GM19043 (cell line): ENCODE measurements around the gene ARSK.
A peak's percentile ranks its signal among the peaks of the same experiment; 100 is the strongest.
"Not testable (repeated sequence)": the region's sequence is repeated elsewhere in the genome, so short reads cannot be mapped to it uniquely, and the experiment has no call there.

Experiments used
- ATAC-seq: cut with Tn5 transposase; IDR thresholded peaks from one replicate; pipeline ENCODE4 v1.9.1; 2021; ENCODE audit warnings: low read depth; ENCODE audit not compliant: unreplicated experiment

The ARSK gene

DNA sequence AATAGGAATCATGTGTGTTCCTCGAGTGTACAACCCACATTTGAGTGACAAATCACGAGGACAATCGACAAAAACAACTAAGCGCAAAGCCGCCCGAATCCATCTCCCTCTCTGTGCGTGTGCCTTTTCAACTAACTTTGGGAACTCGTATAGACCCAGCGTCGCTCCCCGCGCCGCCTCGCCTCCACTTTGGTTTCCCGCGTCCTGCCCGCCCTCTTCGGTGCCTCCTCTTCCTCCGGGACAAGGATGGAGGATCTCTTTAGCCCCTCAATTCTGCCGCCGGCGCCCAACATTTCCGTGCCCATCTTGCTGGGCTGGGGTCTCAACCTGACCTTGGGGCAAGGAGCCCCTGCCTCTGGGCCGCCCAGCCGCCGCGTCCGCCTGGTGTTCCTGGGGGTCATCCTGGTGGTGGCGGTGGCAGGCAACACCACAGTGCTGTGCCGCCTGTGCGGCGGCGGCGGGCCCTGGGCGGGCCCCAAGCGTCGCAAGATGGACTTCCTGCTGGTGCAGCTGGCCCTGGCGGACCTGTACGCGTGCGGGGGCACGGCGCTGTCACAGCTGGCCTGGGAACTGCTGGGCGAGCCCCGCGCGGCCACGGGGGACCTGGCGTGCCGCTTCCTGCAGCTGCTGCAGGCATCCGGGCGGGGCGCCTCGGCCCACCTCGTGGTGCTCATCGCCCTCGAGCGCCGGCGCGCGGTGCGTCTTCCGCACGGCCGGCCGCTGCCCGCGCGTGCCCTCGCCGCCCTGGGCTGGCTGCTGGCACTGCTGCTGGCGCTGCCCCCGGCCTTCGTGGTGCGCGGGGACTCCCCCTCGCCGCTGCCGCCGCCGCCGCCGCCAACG is 65.3 kb downstream of the ARSK start, which contains the start of gene GPR150:
Gene GPR150 (plus strand): TSS at position 58 of the 840 bp plus-strand sequence. CDS start 189 bp downstream, at position 247.
- ATAC-seq = peak; percentile 69

- ATAC-seq = peak; percentile 42
These were observed 66.3 kb downstream of the ARSK start for GRCh38 chr5:95620870-95621838.

GRCh38 chr5:95621839-95622629 is 67.1 kb downstream of the ARSK start:
- ATAC-seq = no peak

DNA sequence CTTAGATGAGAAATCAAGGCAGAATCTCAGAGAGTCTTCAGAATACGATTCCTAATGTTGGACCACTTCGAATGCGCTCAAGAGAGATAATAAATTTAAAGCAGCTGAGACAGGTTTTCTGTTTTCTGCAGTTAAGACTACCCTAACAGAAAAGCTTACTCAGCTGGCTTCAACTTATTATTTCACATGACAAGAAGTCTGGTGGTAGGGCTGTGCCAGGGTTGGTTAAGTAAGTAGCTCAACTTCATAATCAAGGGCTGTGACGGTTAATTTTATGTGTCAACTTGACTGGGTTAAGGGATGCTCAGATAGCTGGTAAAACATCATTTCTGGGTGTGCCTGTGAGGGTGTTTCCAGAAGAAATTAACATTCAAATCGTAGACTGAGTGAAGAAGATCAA is 68.8 kb downstream of the ARSK start:
- no peak for ATAC-seq

DNA sequence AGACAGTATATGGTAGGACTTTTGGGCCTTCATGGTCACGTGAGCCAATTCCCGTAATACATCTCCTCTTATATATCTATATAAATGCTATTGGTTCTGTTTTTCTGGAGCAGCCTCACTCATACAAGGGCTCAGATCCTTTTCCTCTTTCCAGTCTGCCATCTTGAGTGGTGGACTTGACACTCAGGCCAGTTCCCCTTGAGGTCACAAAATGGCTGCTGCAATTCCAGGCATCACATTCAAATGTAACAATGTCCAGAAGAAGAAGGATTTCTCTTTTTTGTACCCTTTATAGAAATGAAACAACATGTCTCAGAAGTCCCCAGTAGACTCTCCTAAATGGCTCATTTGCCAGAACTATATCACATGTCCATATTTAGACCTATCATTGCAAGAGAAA is 69.5 kb downstream of the ARSK start:
- no peak for ATAC-seq

- no peak for ATAC-seq
These were observed 71.8 kb downstream of the ARSK start for GRCh38 chr5:95626701-95627100.

DNA sequence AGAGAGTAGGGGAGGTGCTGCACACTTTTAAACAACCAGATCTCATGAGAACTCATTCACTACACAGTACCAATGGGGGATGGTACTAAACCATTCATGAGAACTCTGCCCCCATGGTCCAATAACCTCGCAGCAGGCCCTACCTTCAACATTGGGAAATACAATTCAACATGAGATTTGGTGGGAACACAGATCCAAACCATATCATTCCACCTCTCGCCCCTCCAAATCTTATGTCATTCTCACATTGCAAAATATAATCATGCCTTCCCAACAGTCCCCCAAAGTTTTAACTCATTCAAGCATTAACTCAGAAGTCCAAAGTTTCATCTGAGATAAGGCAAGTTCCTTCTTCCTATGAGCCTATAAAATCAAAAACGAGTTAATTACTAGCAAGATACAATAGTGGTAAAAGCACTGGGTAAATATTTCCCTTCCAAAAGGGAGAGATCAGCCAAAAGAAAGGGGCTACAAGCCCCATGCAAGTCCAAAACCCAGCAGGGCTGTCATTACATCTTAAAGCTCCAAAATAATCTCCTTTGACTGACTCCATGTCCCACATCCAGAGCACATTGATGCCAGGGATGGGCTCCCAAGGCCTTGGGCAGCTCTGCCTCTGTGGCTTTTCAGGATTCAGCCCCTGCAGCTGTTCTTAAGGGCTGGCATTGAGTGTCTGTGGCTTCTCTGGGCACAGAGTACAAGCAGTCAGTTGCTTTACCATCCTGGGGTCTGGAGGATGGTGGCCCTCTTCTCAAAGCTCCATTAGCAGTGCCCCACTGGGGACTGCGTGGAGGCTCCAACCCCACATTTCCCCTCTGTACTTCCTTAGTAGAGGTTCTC is 73.3 kb downstream of the ARSK start:
- no peak for ATAC-seq

- no peak for ATAC-seq
These were observed 74.0 kb downstream of the ARSK start for GRCh38 chr5:95628933-95629332.

- ATAC-seq = no peak
These were observed 75.6 kb downstream of the ARSK start for GRCh38 chr5:95630394-95630917.

- ATAC-seq = no peak
These were observed 76.5 kb downstream of the ARSK start for GRCh38 chr5:95631255-95631958.

- ATAC-seq = peak; percentile 95
These were observed 77.2 kb downstream of the ARSK start for GRCh38 chr5:95631991-95632675.

DNA sequence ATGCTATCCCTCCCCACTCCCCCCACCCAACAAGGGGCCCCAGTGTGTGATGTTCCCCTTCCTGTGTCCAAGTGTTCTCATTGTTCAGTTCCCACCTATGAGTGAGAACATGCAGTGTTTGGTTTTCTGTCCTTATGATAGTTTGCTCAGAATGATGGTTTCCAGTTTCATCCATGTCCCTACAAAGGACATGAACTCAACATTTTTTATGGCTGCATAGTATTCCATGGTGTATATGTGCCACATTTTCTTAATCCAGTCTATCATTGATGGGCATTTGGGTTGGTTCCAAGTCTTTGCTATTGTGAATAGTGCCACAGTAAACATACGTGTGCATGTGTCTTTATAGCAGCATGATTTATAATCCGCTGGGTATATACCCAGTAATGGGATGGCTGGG is 78.0 kb downstream of the ARSK start:
- ATAC-seq = not testable (repeated sequence)

- no peak for ATAC-seq
These were observed 78.8 kb downstream of the ARSK start for GRCh38 chr5:95633671-95634070.

- no peak for ATAC-seq
These were observed 79.2 kb downstream of the ARSK start for GRCh38 chr5:95634081-95634480.

- ATAC-seq = no peak
These were observed 83.7 kb downstream of the ARSK start for GRCh38 chr5:95638632-95639031.

- no peak for ATAC-seq
These were observed 86.9 kb downstream of the ARSK start for GRCh38 chr5:95641741-95642220.

GRCh38 chr5:95643152-95643551 is 88.3 kb downstream of the ARSK start:
- no peak for ATAC-seq
